Measurements from ENCODE around the gene TUBD1.
"Not testable (repeated sequence)": the region's sequence is repeated elsewhere in the genome, so short reads cannot be mapped to it uniquely, and the experiment has no call there.

The TUBD1 gene

DNA sequence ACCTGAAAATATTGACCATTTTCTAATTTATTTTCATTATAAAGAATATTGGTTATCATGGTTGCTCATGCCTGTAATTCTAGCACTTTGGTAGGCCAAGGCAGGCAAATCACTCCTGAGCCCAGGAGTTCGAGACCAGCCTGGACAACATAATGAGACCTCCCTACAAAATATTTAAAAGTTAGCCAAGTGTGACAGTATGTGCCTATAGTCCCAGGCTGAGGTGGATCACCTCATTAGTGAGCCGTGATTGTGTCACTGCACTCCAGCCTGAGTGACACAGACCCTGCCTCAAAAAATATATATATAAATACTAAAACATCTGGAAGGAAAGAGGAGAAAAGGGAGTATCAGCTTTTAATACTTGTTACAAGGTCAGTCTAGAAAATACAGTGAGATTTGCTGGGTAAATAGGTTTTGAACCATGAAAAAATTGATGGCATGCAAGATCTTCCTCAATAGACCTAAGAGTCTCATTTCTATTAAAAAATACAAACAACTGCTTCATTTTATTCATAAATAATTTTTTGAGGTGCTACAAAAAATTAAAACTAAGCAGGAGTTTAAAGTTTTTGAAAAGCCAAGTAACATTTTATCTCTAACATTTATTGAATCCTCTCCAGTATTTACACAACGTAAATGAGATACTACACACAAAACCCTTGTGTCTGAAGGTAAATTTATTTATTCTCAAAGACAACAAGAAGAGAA is 47.7 kb downstream of the TUBD1 start:
- 100% methylated on average over 1 of the region's 3 CpGs for WGBS, 2 experiments (ENCODE audit: insufficient coverage in 2 of 2)
- peak overlapping the region; percentile 46 for H3K27ac ChIP-seq (ENCODE audit: low read depth, low read length, severe bottlenecking)
- no peaks in the 10 kb centered on the region for H3K9me3 ChIP-seq (ENCODE audit: control insufficient read depth, low read length)
- H3K4me1 ChIP-seq (ENCODE audit: control insufficient read depth, insufficient read depth, low read length, poor library complexity, severe bottlenecking): peaks cover 9% of the 10 kb centered on the region
- peaks cover 22% of the 10 kb centered on the region for H3K36me3 ChIP-seq (ENCODE audit: control insufficient read depth, insufficient read depth, low read length)
- no peak overlapping the region for H3K4me3 ChIP-seq (ENCODE audit: extremely low read depth, insufficient read depth, low read length, poor library complexity, severe bottlenecking)

DNA sequence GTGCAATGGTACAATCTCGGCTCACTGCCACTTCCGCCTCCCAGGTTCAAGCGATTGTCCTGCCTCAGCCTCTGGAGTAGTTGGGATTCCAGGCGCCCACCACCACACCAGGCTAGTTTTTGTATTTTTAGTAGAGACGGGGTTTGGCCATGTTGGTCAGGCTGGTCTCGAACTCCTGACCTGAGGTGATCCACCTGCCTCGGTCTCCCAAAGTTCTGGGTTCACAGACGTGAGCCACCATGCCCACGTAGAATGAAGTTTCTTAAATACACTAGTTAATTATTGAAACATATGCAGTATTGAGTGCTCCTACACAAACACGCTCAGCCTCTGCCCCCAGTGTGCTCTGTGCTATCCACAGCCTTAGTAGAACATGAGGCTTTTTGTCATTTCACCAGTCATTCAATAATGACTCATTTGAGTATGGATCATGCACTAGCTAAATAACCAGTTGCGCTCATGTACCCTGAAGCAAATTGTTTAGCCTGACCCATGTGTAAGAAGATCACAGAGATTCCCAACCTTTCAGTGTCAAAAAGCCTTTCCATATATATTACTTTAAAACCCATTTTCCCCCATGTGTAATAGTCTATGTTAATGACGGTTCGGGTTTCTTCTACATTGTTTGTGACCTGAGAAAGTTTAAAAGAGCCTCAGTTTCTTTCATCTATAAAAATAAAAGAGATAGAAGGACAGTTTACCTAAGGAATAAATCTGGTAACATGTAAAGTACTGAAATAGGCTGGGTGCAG is 49.7 kb downstream of the TUBD1 start:
- H3K27ac ChIP-seq (ENCODE audit: low read depth, low read length, severe bottlenecking): peak overlapping the region; percentile 100
- WGBS, 2 experiments (ENCODE audit: insufficient coverage in 2 of 2): 89 to 99% methylated on average over 8 to 11 of the region's 13 CpGs

GRCh38 chr17:59841882-59842263 is 50.9 kb downstream of the TUBD1 start:
- not testable (repeated sequence) for H3K4me1 ChIP-seq (ENCODE audit: control insufficient read depth, insufficient read depth, low read length, poor library complexity, severe bottlenecking); H3K9me3 ChIP-seq (ENCODE audit: control insufficient read depth, low read length)
- Histone ChIP-seq H3K4me3 (ENCODE audit: extremely low read depth, insufficient read depth, low read length, poor library complexity, severe bottlenecking) (peak overlapping the region; percentile 70), H3K36me3 (ENCODE audit: control insufficient read depth, insufficient read depth, low read length) (peaks cover 32% of the 10 kb centered on the region), H3K27ac (ENCODE audit: low read depth, low read length, severe bottlenecking) (peak overlapping the region; percentile 100)
- WGBS, 2 experiments (ENCODE audit: insufficient coverage in 2 of 2): 100% methylated on average over 1 of the region's 4 CpGs

More for the DNA sequence above, 49.7 kb downstream of the TUBD1 start:
- H3K4me1 ChIP-seq (ENCODE audit: control insufficient read depth, insufficient read depth, low read length, poor library complexity, severe bottlenecking): peaks cover 9% of the 10 kb centered on the region
- H3K4me3 ChIP-seq (ENCODE audit: extremely low read depth, insufficient read depth, low read length, poor library complexity, severe bottlenecking): peak overlapping the region; percentile 70
- no peaks in the 10 kb centered on the region for H3K9me3 ChIP-seq (ENCODE audit: control insufficient read depth, low read length)
- H3K36me3 ChIP-seq (ENCODE audit: control insufficient read depth, insufficient read depth, low read length): peaks cover 32% of the 10 kb centered on the region

DNA sequence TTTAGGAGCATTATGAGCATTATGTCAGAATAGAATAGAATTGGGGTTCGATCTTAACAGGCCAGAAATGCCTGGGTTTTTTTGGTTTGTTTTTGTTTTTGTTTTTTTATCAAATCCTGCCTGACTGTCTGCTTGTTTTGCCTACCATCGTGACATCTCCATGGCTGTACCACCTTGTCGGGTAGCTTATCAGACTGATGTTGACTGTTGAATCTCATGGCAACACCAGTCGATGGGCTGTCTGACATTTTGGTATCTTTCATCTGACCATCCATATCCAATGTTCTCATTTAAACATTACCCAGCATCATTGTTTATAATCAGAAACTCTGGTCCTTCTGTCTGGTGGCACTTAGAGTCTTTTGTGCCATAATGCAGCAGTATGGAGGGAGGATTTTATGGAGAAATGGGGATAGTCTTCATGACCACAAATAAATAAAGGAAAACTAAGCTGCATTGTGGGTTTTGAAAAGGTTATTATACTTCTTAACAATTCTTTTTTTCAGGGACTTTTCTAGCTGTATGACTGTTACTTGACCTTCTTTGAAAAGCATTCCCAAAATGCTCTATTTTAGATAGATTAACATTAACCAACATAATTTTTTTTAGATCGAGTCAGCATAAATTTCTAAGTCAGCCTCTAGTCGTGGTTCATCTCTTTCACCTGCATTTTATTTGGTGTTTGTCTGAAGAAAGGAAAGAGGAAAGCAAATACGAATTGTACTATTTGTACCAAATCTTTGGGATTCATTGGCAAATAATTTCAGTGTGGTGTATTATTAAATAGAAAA is 51.5 kb downstream of the TUBD1 start:
- WGBS, 2 experiments (ENCODE audit: insufficient coverage in 2 of 2): 39 to 57% methylated on average over 4 of the region's 7 CpGs
- Histone ChIP-seq H3K27ac (ENCODE audit: low read depth, low read length, severe bottlenecking) (peak overlapping the region; percentile 100), H3K4me3 (ENCODE audit: extremely low read depth, insufficient read depth, low read length, poor library complexity, severe bottlenecking) (peak overlapping the region; percentile 70), H3K36me3 (ENCODE audit: control insufficient read depth, insufficient read depth, low read length) (peaks cover 32% of the 10 kb centered on the region)
- not testable (repeated sequence) for H3K9me3 ChIP-seq (ENCODE audit: control insufficient read depth, low read length); H3K4me1 ChIP-seq (ENCODE audit: control insufficient read depth, insufficient read depth, low read length, poor library complexity, severe bottlenecking)

DNA sequence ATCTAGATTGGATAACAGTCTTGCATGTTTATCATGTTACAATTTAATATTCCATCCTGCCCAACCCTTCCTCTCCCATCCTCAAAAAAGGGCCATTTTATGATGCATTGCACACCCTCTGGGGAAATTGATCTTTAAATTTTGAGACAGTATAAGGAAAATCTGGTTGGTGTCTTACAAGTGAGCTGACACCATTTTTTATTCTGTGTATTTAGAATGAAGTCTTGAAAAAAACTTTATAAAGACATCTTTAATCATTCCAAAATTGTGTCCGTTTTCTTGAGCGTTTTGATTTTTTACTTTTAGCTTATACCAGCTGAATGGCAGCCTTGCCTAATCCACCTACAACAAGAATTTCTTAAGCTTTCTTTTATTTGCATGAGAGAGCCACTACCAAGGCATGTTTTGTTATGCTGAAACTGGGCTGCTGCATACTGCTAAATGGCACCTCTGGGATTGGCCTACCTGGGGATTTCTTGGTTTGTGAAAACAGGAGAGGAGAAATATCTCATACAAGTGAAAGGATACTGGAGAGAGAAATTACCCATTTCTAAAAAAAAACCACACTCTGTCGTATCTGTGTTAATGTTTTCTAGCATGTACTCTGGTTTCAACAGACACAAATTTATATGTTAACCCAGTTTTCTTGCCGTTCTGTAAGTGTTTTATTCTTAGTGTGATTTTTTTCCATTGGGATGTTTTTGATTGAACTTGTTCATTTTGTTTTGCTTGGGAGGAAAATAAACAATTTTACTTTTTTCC is 52.2 kb downstream of the TUBD1 start:
- Histone ChIP-seq H3K36me3 (ENCODE audit: control insufficient read depth, insufficient read depth, low read length) (peaks cover 32% of the 10 kb centered on the region), H3K9me3 (ENCODE audit: control insufficient read depth, low read length) (no peaks in the 10 kb centered on the region), H3K4me1 (ENCODE audit: control insufficient read depth, insufficient read depth, low read length, poor library complexity, severe bottlenecking) (peaks cover 8% of the 10 kb centered on the region), H3K4me3 (ENCODE audit: extremely low read depth, insufficient read depth, low read length, poor library complexity, severe bottlenecking) (peak overlapping the region; percentile 70), H3K27ac (ENCODE audit: low read depth, low read length, severe bottlenecking) (peak overlapping the region; percentile 100)
- 0% methylated on average over 2 of the region's 4 CpGs; no CpG with 5 or more reads in 1 of the 2 experiments for WGBS, 2 experiments (ENCODE audit: insufficient coverage in 2 of 2)

DNA sequence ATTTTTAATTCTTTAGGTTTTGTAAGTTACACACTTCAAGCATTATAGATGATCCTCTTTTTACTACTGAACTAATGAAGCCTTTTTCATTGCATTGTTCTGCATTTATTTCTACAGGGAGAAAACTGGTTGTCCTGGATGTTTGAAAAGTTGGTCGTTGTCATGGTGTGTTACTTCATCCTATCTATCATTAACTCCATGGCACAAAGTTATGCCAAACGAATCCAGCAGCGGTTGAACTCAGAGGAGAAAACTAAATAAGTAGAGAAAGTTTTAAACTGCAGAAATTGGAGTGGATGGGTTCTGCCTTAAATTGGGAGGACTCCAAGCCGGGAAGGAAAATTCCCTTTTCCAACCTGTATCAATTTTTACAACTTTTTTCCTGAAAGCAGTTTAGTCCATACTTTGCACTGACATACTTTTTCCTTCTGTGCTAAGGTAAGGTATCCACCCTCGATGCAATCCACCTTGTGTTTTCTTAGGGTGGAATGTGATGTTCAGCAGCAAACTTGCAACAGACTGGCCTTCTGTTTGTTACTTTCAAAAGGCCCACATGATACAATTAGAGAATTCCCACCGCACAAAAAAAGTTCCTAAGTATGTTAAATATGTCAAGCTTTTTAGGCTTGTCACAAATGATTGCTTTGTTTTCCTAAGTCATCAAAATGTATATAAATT is 53.0 kb downstream of the TUBD1 start:
- Histone ChIP-seq H3K27ac (ENCODE audit: low read depth, low read length, severe bottlenecking) (peak overlapping the region; percentile 100), H3K4me3 (ENCODE audit: extremely low read depth, insufficient read depth, low read length, poor library complexity, severe bottlenecking) (peak overlapping the region; percentile 70), H3K9me3 (ENCODE audit: control insufficient read depth, low read length) (no peaks in the 10 kb centered on the region), H3K36me3 (ENCODE audit: control insufficient read depth, insufficient read depth, low read length) (peaks cover 32% of the 10 kb centered on the region), H3K4me1 (ENCODE audit: control insufficient read depth, insufficient read depth, low read length, poor library complexity, severe bottlenecking) (peaks cover 2% of the 10 kb centered on the region)
- no CpG with 5 or more reads among the region's 6 CpGs for WGBS, 2 experiments (ENCODE audit: insufficient coverage in 2 of 2)

- 0% methylated on average over 5 of the region's 8 CpGs for WGBS, 2 experiments (ENCODE audit: insufficient coverage in 2 of 2)
- peak overlapping the region; percentile 70 for H3K4me3 ChIP-seq (ENCODE audit: extremely low read depth, insufficient read depth, low read length, poor library complexity, severe bottlenecking)
- peaks cover 32% of the 10 kb centered on the region for H3K36me3 ChIP-seq (ENCODE audit: control insufficient read depth, insufficient read depth, low read length)
- H3K9me3 ChIP-seq (ENCODE audit: control insufficient read depth, low read length): no peaks in the 10 kb centered on the region
- peaks cover under 1% of the 10 kb centered on the region for H3K4me1 ChIP-seq (ENCODE audit: control insufficient read depth, insufficient read depth, low read length, poor library complexity, severe bottlenecking)
- H3K27ac ChIP-seq (ENCODE audit: low read depth, low read length, severe bottlenecking): peak overlapping the region; percentile 100
Measured at GRCh38 chr17:59838052-59838916, 54.5 kb downstream of the TUBD1 start.

DNA sequence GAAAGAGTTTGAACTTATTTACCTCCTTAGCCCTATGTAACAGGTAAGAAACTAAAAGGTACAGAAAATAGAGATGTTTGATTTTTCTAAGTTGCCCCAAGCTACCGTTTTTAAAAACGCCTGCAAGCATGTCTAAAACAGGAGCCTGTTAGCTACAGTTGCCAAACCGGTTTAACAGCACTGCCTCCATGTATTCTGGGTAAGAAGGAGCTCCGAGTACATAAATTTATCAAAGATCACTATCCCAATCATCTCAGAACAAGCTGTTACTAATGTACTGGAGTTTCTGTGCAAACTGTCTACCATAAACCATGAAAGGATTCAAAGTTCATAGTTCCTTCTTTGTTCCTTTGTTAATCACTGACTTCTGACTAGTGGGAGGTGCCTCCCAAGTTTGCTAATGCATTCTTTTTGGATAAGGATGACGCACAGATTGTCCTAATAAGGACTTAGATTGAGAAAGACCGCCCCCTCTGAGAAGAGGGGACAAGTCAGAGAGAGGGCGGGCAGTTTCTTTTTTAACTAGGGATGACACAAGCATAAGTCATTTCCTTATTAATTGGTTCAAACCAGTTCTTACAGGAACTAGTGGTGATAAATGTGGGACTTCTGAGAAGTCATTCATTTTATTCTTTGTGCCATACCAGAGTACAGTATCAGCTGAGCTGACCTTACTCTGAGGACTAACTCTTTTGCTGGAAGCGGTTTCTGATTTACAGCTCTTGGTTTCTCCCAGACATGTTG is 55.3 kb downstream of the TUBD1 start:
- Histone ChIP-seq H3K9me3 (ENCODE audit: control insufficient read depth, low read length) (no peaks in the 10 kb centered on the region), H3K4me1 (ENCODE audit: control insufficient read depth, insufficient read depth, low read length, poor library complexity, severe bottlenecking) (peaks cover 9% of the 10 kb centered on the region), H3K4me3 (ENCODE audit: extremely low read depth, insufficient read depth, low read length, poor library complexity, severe bottlenecking) (peak overlapping the region; percentile 70), H3K27ac (ENCODE audit: low read depth, low read length, severe bottlenecking) (peak overlapping the region; percentile 100), H3K36me3 (ENCODE audit: control insufficient read depth, insufficient read depth, low read length) (peaks cover 32% of the 10 kb centered on the region)
- 0 to 10% methylated on average over 2 to 4 of the region's 8 CpGs for WGBS, 2 experiments (ENCODE audit: insufficient coverage in 2 of 2)

GRCh38 chr17:59832883-59833379 is 59.8 kb downstream of the TUBD1 start:
- H3K4me3 ChIP-seq (ENCODE audit: extremely low read depth, insufficient read depth, low read length, poor library complexity, severe bottlenecking): no peak overlapping the region
- H3K4me1 ChIP-seq (ENCODE audit: control insufficient read depth, insufficient read depth, low read length, poor library complexity, severe bottlenecking): peaks cover 42% of the 10 kb centered on the region
- H3K36me3 ChIP-seq (ENCODE audit: control insufficient read depth, insufficient read depth, low read length): no peaks in the 10 kb centered on the region
- 64 to 76% methylated on average over 2 of the region's 4 CpGs for WGBS, 2 experiments (ENCODE audit: insufficient coverage in 2 of 2)
- peak overlapping the region; percentile 24 for H3K27ac ChIP-seq (ENCODE audit: low read depth, low read length, severe bottlenecking)
- H3K9me3 ChIP-seq (ENCODE audit: control insufficient read depth, low read length): no peaks in the 10 kb centered on the region
